NCI-H69 (cell line): Measurements from ENCODE around the gene VSTM4.
A peak's percentile ranks its signal among the peaks of the same experiment; 100 is the strongest.

Experiments
- DNase-seq: peaks from one replicate; lab custom pipeline; 2025; lab: John Stamatoyannopoulos, UW

VSTM4 gene

GRCh38 chr10:49070701-49071100, 44.6 kb downstream of the VSTM4 start:
- no peak for DNase-seq

- DNase-seq = no peak
These were observed 46.6 kb downstream of the VSTM4 start for GRCh38 chr10:49068672-49069217.

GRCh38 chr10:49068209-49068608, 47.1 kb downstream of the VSTM4 start:
- DNase-seq = no peak

GRCh38 chr10:49066944-49067730, 48.2 kb downstream of the VSTM4 start:
- no peak for DNase-seq

GRCh38 chr10:49062229-49062628, 53.1 kb downstream of the VSTM4 start:
- DNase-seq = no peak

- DNase-seq = no peak
These were observed 53.7 kb downstream of the VSTM4 start for GRCh38 chr10:49061667-49062066.

- DNase-seq = no peak
These were observed 56.7 kb downstream of the VSTM4 start for GRCh38 chr10:49058463-49059255.

GRCh38 chr10:49057231-49057880, 58.0 kb downstream of the VSTM4 start:
- no peak for DNase-seq

- DNase-seq = peak; percentile 27
These were observed 59.0 kb downstream of the VSTM4 start for GRCh38 chr10:49056356-49056755.

GRCh38 chr10:49055221-49055849, 60.0 kb downstream of the VSTM4 start:
- no peak for DNase-seq

GRCh38 chr10:49054753-49055152, 60.6 kb downstream of the VSTM4 start:
- no peak for DNase-seq

- DNase-seq = no peak
These were observed 61.2 kb downstream of the VSTM4 start for GRCh38 chr10:49053998-49054692.

- no peak for DNase-seq
These were observed 62.0 kb downstream of the VSTM4 start for GRCh38 chr10:49053053-49053997.

- DNase-seq = no peak
These were observed 63.3 kb downstream of the VSTM4 start for GRCh38 chr10:49052069-49052468.

- no peak for DNase-seq
These were observed 64.4 kb downstream of the VSTM4 start for GRCh38 chr10:49050906-49051305.

GRCh38 chr10:49050366-49050765, 65.0 kb downstream of the VSTM4 start:
- DNase-seq = no peak

GRCh38 chr10:49049660-49050059, 65.7 kb downstream of the VSTM4 start:
- DNase-seq = no peak

GRCh38 chr10:49047128-49047639, 68.1 kb downstream of the VSTM4 start:
- DNase-seq = no peak

GRCh38 chr10:49044293-49045193, 70.8 kb downstream of the VSTM4 start:
- no peak for DNase-seq
